ENCODE measurements around the gene ING5.

ING5 gene

DNA sequence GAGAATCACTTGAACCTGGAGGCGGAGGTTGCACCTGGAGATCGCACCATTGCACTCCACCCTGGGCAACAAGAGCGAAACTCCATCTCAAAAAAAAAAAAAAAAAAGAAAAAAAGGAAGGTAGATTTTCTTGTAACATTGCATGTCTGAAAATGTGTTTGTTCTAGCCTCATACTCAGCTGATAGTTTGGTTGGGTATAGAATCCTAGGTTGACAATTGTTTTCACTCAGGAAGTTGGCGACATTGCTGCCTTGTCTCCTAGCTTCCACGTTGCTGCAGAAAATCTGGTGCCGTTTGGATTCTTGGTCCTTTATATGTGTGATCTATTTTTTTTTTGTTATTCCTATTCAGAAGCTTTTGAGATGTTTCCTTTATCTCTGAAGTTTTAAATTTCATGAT, 4.7 kb downstream of the ING5 start:
- no peak for DNase-seq (ENCODE audit: low read depth in 2 of 2)

DNA sequence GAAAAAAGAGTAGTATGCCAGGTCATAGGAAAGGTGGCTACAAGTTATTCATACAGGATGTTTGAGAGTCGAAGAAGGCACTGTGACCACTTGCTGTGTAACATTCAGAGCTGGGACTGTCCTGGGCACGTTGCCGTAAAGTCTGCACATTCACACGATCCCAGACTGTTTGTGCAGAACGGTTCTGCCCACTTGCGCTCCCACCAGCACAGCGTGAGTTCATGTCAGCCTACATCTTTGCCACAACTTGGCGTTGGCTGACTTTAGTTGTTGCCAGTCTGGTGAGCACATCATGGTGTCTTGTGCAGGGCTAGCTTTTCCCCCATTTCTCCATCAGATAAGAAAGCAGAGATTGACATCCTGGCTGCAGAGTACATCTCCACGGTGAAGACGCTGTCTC, 7.0 kb downstream of the ING5 start:
- no peak for DNase-seq (ENCODE audit: low read depth in 2 of 2)

DNA sequence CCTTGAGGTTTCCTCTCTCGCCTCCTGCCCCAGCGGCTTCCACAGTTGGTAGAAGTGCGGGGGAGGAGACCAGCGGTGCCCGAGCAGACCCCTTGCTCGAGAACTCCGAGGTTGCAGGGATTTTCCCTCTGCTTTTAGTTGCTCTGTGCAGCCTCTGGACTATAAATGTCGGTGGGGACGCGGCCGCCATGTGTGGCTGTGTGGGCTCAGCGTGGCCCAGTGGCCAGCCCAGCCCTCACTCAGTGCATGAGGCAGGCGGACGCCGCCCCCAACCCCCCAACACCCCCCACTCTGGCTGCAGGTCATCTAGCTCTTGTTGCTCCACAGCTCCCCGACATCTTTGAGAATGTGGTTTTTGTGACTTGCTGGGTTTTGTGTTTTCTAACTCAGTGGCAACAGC, 17.3 kb downstream of the ING5 start:
- no peak for DNase-seq (ENCODE audit: low read depth in 2 of 2)

DNA sequence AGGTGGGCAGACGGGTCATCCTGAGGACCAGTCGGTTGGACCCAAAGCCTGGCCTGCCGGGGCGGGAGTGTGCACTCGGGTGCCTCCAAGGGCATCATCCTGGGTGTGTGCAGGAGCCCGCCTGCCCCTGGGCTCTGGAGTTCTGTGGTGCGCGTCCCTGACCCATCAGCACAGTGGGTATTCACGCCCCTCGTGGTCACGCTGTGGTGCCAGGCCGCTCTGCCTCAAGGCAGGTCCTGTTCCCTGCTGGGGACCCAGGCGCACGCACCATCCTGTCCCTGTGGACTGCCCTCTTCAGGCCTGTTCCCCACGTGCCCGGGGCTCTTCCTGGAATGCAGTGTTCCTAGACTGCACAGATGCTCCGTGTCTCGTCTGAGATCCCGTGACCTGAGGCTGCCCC, 18.3 kb downstream of the ING5 start:
- DNase-seq (ENCODE audit: low read depth in 2 of 2): no peak

DNA sequence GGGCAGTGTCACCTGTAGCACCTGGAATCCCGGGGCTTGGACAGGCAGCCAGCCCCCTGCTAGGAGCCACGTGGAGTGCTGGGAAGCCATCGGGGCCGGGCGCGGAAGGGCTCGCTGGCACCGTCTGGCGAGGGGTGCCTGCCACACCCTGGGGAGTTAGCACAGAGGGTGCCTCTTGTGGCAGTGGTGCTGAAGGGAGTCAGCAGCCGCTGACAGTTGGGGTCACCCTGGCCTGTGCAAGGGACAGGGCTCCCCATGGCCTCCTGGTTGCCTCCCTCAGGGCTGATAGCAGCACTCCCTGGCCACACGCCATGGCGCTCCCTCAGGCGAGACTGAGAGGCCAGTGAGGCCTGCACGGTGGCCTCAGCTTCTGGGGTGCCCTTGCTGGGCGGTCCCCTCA, 18.7 kb downstream of the ING5 start:
- DNase-seq (ENCODE audit: low read depth in 2 of 2): no peak

DNA sequence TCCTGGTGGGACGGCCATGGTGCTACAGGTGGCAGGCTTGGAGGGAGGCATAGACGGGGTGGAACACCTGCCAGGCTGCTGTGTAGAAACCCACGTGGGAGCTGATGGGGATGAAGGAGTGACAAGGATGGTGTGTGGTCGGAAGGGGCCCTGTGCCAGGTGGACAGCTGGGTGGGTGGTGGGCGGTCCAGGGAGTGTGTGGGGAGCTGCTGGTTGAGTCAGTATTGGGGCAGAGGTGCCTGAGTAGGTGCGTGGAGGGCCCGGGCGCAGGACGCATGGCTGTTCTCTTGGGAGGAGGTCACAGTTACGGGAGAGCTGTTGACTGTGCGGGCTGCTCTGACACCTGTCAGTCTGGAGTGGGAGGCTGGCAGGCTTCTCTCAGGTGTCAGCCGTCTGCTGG, 20.0 kb downstream of the ING5 start:
- no peak for DNase-seq (ENCODE audit: low read depth in 2 of 2)

DNA sequence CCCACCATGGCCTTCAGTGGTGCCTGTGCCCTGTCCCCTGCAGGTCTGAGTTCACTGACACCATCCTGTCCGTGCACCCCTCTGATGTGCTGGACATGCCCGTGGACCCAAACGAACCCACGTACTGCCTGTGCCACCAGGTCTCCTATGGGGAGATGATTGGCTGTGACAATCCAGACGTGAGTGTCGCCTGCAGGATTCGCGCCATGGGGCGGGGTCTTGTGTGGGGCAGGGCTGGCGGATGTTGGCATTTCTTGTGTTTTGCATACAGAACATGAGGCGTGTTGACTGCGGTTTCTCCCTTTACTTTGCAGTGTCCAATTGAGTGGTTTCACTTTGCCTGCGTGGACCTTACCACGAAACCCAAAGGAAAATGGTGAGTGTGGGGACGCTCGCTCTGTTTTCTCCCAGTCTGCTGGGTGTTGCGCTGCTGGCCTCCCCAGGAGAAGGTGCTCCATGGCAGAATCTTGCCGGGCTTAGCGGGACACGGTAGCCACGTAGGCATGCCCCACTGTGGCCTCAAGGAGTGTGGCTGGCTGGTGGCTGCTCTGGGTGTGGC, 21.1 kb downstream of the ING5 start:
- no peak for DNase-seq (ENCODE audit: low read depth in 2 of 2)

DNA sequence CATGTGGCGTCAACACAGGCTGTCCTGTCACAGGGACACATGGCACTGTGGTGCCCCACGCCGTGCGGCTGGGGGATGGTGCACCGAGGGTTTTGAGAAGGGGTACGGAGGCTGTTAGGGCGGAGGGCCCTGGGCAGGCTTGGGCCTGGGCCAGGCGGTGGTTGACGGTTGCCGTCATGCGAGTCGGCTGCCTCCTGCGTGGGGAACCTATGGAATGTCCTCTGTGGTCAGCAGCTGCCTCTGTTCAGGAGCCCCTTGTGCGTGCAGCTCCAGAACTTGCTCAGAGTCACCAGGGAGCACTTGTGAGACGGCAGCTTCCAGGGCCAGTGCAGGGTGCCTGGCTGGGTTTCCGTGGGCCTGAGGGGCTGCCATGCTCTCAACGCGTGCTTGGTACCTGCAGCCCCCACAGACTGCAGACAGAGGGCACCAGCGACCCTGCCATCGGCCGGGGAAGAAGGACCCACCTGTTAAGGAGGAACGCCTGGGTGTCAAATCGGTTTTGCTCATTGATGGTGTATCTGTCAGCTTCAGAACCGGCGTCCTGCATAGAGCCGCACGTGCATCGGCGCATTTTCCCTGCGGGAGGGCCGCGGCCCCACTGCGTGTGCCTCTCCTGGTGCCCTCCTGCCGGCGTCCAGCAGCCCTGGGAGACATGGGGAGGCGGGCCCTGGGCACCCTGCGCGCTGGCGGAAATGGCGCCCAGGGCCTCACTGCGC, 22.6 kb downstream of the ING5 start:
- DNase-seq (ENCODE audit: low read depth in 2 of 2): no peak

DNA sequence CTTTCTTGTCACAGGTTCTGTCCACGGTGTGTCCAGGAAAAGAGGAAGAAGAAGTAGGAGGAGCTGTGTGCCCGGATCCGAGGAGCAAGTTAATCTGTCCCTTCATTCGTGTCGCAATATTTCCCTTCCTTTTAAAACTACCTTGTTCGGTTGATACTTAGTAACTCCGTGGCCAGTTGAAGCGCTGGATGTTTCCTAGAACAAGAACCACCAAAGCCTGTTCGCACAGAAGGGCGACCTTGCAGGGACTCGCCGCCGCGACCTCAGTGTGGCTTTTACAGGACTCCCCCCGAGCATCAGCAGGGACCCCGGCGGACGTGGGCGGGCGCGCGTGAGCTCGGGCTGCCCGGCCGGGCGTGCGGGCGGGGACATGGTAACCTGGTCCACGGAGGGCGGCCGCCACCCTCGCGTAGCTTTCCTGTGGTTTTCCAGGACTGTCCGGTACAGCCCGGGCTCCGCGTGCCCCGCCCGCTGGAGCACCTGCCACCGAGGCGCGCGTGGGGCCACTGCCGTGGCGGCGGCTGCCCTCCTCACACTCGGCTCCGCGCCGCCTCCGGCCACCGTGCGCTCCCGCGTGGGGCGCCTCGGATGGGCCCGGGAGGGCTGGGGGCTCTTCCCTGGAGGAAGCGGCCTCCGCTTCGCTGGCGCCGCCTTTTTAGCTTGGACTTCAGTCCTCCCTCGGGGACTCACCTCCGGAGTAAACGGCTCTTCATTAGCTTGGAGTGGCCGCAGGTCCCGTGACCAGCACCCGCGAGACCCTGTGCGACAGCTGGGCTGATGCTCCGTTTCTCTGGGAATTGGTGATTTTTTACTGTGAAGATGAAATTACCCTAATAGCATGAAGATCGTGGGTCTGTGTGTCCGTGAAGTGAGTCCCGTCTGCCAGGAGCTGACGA, 23.4 kb downstream of the ING5 start:
- DNase-seq (ENCODE audit: low read depth in 2 of 2): no peak

DNA sequence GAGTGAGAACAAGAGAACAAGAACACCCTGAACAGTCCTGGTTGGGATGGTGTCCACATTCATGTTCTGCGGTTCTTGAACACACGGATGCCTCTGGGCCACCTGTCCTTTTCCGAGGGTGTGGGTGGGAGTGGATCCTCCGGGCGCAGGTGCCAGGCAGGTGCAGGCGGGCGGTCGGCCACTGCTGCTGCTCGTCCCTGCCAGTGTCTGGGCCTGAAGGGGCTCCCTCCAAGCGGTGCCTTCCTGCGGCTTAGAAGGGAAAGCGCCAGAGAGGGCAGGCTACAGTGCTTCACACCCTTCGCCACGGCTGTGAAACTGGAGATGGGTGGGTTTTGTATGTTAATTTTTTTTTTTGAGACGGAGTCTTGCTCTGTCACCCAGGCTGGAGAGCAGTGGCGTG, 24.6 kb downstream of the ING5 start:
- DNase-seq (ENCODE audit: low read depth in 2 of 2): no peak

DNA sequence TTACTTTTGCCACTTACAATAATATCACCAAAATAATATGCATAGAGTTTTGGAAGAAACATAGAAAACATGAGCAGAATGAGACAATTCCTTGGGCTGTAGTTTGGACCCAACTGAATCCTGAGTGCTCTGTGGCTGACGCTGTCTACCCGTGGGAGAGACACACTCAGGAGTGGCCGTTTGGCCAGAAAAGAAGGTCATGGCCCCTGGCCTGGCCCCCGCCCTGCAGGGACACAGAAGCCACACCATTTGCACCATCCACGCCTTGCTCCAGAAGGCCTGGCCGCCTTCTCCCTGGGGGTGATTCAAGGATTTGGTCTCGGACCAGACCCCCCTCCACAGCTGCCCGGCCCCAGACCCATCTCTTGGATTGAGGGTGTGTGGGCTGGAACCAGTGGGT, 26.2 kb downstream of the ING5 start:
- DNase-seq (ENCODE audit: low read depth in 2 of 2): no peak

DNA sequence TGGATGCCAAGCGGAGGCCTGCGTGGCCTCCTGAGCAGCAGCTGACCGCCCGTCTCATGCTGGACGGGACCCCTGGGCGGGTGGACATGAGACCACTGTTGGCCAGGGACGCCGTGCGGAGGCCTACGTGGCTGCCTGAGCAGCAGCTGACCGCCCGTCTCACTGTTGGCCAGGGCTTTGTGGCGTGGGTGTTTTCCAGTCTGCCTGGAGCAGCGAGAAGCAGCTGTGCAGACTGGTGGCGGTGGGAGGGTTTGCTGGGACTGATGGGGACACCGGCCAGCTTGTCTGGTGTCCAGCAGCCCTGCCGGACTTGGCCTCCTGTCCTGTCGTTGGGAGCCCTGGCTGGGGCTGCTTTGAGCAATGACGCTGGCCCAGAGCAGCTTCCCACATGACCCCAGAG, 26.8 kb downstream of the ING5 start:
- DNase-seq (ENCODE audit: low read depth in 2 of 2): no peak

DNA sequence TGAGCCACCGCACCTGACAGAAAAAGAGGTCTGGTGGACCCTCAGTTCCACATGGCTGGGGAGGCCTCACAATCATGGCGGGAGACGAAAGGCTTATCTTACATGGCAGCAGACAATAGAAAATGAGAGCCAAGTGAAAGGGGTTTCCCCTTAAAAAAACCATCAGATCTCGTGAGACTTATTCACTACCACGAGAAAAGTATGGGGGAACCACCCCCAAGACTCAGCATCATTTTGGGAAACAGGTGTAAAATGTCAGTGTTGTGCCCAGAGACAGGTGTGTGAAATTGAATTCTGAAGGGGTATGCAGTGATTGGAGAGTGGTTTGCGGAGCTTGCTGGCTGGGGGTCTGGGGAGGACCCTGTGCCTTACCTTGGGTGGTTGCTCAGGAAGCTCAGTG, 28.0 kb downstream of the ING5 start:
- DNase-seq (ENCODE audit: low read depth in 2 of 2): no peak

DNA sequence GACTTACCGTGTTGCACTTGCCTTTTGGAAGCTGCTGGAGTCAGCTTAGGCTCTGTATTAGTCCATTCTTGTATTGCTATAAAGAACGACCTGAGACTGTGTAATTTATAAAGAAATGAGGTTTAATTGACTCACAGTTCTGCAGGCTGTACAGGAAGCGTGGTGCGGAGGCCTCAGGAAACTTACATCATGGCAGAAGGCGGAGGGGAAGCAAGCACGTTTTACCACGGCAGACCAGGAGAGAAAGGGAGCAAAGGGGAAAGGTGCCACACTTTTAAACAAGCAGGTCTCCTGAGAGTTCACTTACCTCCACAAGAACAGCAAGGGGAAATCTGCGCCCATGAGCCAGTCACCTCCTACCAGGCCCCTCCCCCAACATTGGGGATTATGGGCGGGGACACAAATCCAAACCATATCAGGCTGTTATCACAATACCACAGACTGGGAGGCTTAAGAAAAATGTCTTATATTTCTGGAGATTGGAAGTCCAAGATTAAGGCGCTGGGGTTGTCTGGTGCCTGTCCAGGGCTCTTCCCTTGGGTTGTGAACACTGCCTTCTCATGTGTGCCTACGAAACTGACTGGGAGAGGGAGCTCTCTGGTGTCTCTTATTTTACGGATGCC, 28.9 kb downstream of the ING5 start:
- DNase-seq (ENCODE audit: low read depth in 2 of 2): no peak

DNA sequence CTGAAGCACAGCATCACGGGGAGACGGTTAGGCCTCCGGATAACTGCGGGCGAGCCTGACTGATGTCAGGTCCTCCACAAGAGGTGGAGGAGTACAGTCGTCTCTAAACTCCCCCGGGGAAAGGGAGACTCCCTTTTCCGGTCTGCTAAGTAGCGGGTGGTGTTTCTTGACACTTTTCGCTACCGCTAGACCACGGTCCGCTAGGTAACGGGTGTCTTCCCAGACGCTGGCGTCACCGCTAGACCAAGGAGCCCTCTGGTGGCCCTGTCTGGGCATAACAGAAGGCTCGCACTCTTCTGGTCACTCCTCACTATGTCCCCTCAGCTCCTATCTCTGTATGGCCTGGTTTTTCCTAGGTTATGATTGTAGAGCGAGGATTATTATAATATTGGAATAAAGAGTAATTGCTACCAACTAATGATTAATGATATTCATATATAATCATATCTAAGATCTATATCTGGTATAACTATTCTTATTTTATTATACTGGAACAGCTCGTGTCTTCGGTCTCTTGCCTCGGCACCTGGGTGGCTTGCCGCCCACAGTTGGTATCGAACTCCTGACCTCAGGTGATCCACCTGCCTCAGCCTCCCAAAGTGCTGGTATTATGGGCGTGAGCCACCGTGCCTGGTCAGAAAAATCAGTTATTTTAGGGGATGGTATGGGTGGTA, 30.8 kb downstream of the ING5 start:
- peak; percentile 41 to 47 for DNase-seq (ENCODE audit: low read depth in 2 of 2)

DNA sequence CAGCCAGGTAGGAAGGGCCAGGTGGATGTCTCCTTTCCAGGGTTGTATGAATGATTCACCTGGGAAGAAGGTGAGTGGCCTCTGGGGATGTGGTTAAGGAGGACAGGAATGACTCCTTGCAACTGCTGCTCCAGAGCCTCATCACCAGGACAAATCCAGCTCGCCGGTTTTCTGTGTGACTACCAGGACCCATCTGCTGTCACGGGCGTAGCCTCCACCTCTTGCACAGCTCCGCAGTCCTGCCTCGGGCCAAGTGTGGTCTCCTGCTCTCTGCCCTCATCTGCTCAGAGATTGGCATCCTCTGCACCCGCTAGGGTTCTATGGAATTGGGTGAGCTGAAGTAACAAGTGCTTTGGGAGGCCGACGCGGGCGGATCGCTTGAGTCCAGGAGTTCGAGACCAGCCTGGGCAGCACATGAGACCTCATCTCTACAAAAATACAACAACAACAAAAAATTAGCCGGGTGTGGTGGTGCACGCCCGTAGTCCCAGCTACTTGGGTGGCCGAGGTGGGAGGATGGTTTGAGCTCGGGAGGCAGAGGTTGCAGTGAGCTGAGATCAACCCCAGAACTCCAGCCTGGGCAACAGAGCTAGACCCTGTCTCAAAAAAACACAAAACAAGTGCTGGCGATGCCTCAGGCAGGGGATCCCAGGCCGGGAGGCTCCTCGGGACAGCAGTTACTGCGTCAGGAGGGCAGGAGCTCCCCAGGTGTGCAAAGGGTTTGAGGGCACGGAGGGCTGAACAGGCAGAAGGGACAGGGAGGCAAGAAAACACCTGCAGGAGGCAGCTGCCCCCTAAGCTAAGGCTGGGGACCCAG, 31.8 kb downstream of the ING5 start:
- no peak for DNase-seq (ENCODE audit: low read depth in 2 of 2)

DNA sequence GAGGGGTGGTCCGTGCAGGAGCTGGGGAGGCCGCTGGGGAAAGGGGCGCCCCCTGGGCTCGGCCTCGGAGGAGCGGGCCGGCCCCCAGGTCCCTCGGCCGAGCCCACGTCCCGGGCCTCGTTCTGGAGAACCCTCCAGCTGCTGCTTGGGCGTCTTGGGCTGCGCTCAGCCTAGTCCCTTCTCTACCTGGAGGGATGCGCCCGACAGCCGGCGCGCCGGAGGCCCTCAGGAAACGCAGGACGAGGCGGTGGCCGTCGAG, 32.3 kb downstream of the ING5 start:
- no peak for DNase-seq (ENCODE audit: low read depth in 2 of 2)

DNA sequence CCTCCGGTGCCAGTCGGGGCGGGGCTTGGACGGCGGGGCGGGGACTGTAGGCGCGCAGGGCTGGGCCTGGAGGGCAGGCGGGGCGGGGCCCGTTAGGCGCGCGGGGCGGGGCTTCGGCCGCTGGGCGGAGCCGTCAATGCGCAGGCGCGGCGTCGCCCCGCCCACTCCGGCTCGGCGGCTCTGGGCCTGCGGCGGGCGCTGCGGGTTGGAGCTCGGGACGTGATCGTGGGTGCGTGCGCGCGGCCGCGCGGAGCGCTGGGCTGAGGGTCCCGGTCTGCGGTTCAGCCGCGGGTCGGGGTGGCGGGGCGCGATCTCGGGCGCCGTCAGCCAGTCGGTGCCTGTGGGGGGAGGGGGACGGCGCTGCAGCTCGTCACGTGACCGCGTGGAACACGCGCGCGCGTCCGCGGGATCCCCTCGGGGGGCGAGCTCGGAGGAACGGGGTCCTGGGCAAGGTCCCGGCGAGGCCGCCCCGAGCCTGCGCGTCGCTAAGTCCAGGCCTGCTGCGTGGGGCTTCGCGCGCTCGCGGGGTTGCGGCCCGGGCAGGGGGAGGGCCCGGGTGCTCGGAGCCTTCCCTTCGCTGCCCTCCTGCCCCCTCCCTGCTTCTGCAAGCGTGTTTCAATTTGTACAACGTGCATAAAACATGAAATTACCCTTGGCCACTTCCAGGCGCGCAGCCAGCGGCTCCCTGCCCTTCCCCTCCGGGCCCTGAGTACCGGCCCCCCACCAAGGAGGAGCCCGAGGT, 32.8 kb downstream of the ING5 start, which contains the start of gene D2HGDH:
Gene D2HGDH (plus strand): TSS at position 164 of the 742 bp plus-strand sequence. CDS start 595 bp downstream, outside the sequence.
- peak; percentile 93 to 97 for DNase-seq (ENCODE audit: low read depth in 2 of 2)

DNA sequence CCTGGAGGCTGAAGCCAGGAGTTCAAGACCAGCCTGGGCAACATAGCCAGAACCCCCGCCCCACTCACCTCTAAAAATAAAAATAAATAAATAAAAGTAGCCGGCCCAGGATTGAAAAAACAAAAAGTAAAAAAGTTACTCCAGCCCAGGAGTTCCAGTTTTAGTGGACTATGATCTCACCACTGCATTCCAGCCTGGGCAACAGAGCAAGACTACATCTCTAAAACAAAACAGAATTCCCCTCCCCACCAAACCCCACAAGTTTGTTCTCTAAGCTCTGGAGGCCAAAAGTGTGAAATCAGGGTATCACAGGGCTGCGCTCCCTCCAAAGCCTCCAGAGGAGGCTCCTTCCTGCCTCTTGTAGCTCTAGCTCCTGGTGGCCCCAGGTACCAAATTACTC, 34.3 kb downstream of the ING5 start:
- no peak for DNase-seq (ENCODE audit: low read depth in 2 of 2)

DNA sequence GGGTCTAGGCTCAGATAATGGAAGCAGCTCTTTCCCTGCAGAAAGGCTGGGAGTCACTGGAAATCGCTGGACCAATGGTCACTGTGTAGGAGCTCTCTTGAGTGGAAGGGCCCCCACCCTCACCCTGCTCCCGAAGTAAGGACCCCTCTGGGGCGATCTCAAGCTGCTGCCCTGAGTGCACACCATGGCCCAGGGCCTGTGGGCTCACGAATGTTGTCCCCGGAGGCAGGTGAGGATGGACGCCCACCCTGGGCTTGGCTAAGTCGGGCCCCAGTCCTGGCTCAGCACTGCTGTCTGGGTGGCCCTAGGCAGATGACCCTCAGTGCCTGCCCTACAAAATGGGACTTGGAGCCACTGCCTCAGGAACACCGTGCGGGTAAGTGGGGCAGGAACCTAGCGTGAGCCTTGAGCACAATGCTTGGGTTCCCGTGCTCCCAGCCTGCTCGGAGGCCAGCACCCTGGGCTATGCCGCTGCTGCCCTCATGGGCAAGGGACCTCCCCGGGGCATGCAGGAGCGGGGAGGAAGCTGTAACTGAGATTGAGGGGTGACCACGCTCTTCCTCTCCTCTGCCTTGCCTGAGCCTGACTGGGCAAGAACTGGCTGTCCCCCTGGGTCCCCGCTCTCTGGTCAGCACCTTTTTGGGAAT, 36.3 kb downstream of the ING5 start:
- no peak for DNase-seq (ENCODE audit: low read depth in 2 of 2)

Measured in stimulated activated CD4-positive, alpha-beta T cell treated with anti-CD3 and anti-CD28 coated beads, Interleukin-1b, Interleukin-23, amount 100 ng/mL, for 4 hours (primary cell).